ENCODE measurements around the gene APOL6. TPM values are rescaled to one million over a fixed set of nuclear protein-coding genes. Genes with fewer than 3 reads are reported as not detected.
"Not testable (repeated sequence)": the region's sequence is repeated elsewhere in the genome, so short reads cannot be mapped to it uniquely, and the experiment has no call there.

Gene APOL6
- polyA plus RNA-seq, 1 experiment, result 9.5 TPM

DNA sequence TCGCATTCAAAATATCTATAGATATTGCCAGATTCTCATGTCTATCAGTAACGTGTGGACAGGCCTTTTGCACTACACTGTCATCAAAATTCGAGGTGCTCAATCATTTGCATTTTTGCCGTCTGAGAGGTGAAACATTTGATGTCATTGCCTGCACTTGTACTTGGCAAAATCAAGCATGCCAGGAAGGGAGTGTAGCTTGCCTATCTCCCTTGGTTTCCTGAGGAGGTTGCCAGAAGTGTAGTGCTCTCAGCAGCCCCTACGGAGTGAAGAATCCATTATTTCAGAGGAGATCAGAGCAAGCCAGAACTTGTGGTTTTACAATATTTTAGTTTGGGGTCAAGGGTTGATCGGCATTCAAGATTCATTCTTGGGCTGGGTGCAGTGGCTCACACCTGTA, 39.2 kb downstream of the APOL6 start:
- Histone ChIP-seq H3K36me3 (ENCODE audit: control insufficient read depth, insufficient read depth, low read length) (no peaks in the 10 kb centered on the region), H3K4me3 (ENCODE audit: low read depth, low read length) (no peak overlapping the region), H3K27me3 (ENCODE audit: control insufficient read depth, insufficient read depth, low read length) (no peaks in the 10 kb centered on the region)
- TF ChIP-seq, protein P1, sequence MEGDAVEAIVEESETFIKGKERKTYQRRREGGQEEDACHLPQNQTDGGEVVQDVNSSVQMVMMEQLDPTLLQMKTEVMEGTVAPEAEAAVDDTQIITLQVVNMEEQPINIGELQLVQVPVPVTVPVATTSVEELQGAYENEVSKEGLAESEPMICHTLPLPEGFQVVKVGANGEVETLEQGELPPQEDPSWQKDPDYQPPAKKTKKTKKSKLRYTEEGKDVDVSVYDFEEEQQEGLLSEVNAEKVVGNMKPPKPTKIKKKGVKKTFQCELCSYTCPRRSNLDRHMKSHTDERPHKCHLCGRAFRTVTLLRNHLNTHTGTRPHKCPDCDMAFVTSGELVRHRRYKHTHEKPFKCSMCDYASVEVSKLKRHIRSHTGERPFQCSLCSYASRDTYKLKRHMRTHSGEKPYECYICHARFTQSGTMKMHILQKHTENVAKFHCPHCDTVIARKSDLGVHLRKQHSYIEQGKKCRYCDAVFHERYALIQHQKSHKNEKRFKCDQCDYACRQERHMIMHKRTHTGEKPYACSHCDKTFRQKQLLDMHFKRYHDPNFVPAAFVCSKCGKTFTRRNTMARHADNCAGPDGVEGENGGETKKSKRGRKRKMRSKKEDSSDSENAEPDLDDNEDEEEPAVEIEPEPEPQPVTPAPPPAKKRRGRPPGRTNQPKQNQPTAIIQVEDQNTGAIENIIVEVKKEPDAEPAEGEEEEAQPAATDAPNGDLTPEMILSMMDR (IDR thresholded peaks at IDR 0.05; ENCODE audit: insufficient read depth, low read depth, low read length), result no peak
- ChIA-PET POLR2A (no interaction called here), CTCF (no interaction called here)
- no peak for DNase-seq (ENCODE audit: low read depth)

DNA sequence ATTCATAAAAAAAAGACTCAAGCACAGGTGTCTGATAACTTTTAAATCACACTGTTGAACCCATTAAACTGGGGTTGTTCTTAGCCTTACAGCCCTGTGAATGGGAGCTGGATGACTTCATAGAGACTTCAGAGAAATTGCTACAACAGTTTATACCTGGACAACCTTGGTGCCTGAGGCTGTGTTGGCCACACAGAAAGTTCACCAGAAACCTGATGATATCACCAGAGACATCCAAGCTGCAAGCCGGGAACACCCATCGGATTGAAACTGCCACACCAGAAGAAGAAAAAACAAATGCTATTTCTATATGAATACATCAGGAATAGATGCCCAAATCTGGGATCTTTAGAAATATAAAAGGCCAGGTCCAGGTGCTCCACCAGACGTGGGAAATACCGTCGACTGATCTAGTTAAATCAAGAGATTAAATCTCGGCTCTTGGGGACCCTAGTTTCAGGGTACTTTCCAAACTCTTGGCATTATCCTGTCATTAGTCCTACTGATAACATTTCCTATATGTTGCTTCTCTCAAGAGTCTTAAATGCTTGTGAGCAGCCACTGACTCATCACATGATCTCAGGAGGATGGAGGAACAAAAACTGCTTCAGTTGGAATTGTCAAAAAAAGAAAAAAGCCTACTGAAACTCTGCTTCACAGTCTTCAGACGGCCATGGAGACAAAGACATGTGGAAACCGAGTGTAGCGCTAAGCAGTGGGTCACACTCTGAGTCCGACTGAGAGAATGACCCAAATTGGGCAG, 40.8 kb downstream of the APOL6 start:
- CTCF ChIA-PET, result interaction anchor here (2.1 kb wide), 1 partner anchor 11 kb away, joined by 7 read pairs; no protein-coding TSS in a partner anchor
- no peaks in the 10 kb centered on the region for H3K27me3 ChIP-seq (ENCODE audit: control insufficient read depth, insufficient read depth, low read length)
- TF ChIP-seq, protein P1 (IDR thresholded peaks at IDR 0.05; ENCODE audit: insufficient read depth, low read depth, low read length), result no peak
- DNase-seq (ENCODE audit: low read depth), result no peak
- H3K4me3 ChIP-seq (ENCODE audit: low read depth, low read length), result no peak overlapping the region
- POLR2A ChIA-PET, result no interaction called here
- no peaks in the 10 kb centered on the region for H3K36me3 ChIP-seq (ENCODE audit: control insufficient read depth, insufficient read depth, low read length)

DNA sequence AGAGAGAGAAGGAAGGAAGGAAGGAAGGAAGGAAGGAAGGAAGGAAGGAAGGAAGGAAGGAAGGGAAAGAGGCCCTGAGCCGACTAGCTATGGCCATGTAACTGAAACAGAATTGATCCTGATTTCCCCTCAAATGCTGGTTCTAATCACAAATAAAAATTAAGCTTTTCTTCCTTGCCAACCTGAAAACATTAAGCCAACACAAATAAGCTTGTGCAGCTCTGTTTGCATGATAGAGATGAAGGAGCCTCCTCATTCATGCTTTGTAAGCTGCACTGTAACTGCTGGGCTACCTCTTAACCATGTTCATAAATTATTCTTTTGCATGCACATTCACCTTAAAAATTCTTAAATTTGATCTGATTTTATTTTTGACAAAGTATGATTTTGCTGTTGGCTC, 41.8 kb downstream of the APOL6 start:
- POLR2A ChIA-PET, result interaction anchor here (0.7 kb wide), 1 partner anchor 31 kb away, joined by 4 read pairs; no protein-coding TSS in a partner anchor
- CTCF ChIA-PET, result interaction anchor here (1.0 to 2.1 kb wide), 3 partner anchors 12 to 376 kb away, joined by 3 to 7 read pairs (median 4); no protein-coding TSS in a partner anchor
- Histone ChIP-seq H3K4me3 (ENCODE audit: low read depth, low read length) (no peak overlapping the region), H3K27me3 (ENCODE audit: control insufficient read depth, insufficient read depth, low read length) (no peaks in the 10 kb centered on the region), H3K36me3 (ENCODE audit: control insufficient read depth, insufficient read depth, low read length) (no peaks in the 10 kb centered on the region)
- DNase-seq (ENCODE audit: low read depth), result no peak
- TF ChIP-seq, protein P1 (IDR thresholded peaks at IDR 0.05; ENCODE audit: insufficient read depth, low read depth, low read length), result no peak

DNA sequence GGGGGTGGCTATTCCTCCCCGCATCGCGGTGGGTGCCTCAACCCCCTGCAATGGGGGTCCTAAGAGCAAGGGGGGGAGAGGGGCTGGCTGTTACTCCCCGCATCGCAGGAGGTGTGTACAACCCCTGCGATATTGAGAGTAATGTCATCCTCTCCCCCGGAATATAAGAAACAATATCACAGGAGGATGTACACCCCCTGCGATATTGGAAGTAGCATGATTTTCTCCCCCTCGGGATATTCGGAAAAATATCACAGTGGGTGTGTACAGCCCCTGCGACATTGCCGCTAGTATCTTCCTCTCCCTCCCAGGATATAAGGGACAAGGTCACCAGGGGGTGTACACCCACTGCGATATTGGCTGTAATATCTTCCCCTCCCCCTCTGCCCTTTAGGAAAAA, 47.0 kb downstream of the APOL6 start:
- CTCF ChIA-PET, result no interaction called here
- POLR2A ChIA-PET, result no interaction called here

DNA sequence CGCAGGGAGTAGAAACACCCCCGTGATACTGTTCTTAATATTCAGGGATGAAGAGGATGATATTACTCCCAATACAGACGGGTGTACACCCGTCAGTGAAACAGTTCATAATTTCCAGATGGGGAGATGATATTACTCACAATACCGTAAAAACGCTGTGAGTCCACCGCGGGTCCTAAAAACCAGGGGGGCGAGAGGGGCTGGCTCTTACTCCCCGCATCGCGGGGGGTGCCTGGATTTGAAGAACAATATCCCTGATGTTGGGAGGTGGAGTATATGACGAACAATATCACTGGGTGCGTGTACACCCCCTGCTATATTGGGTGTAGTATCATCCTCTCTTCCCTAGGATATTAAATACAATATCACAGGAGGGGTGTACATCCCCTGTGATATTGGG, 48.9 kb downstream of the APOL6 start:
- CTCF ChIA-PET, result no interaction called here
- POLR2A ChIA-PET, result no interaction called here
- DNase-seq (ENCODE audit: low read depth), result no peak

More for the DNA sequence above, 47.0 kb downstream of the APOL6 start:
- no peaks in the 10 kb centered on the region for H3K27me3 ChIP-seq (ENCODE audit: control insufficient read depth, insufficient read depth, low read length)
- DNase-seq (ENCODE audit: low read depth), result no peak
- H3K4me3 ChIP-seq (ENCODE audit: low read depth, low read length), result no peak overlapping the region
- TF ChIP-seq, protein P1 (IDR thresholded peaks at IDR 0.05; ENCODE audit: insufficient read depth, low read depth, low read length), result no peak
- no peaks in the 10 kb centered on the region for H3K36me3 ChIP-seq (ENCODE audit: control insufficient read depth, insufficient read depth, low read length)

DNA sequence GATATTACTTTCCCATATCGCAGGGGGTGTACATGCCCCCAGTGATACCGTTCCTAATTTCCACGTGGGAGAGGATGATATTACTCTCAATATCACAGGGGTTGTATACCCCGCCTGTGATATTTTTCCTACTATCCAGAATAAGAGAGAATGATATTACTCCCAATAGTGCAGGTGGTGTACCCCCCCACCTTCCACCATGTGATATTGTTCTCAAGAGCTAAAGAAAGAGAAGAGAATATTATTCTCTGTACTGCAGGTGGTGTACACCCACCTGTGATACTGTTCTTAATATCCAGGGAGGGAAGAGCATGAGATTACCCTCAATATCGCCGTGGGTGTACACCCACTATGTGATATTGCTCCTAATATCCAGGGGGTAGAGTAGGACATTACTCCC, 51.6 kb downstream of the APOL6 start:
- H3K36me3 ChIP-seq (ENCODE audit: control insufficient read depth, insufficient read depth, low read length); POLR2A ChIA-PET; DNase-seq (ENCODE audit: low read depth); H3K4me3 ChIP-seq (ENCODE audit: low read depth, low read length); CTCF ChIA-PET; H3K27me3 ChIP-seq (ENCODE audit: control insufficient read depth, insufficient read depth, low read length): not testable (repeated sequence)

More for the DNA sequence above, 48.9 kb downstream of the APOL6 start:
- TF ChIP-seq, protein P1 (IDR thresholded peaks at IDR 0.05; ENCODE audit: insufficient read depth, low read depth, low read length), result no peak
- Histone ChIP-seq H3K36me3 (ENCODE audit: control insufficient read depth, insufficient read depth, low read length) (no peaks in the 10 kb centered on the region), H3K27me3 (ENCODE audit: control insufficient read depth, insufficient read depth, low read length) (no peaks in the 10 kb centered on the region), H3K4me3 (ENCODE audit: low read depth, low read length) (no peak overlapping the region)
